ENCODE results near the gene RHEB.

The RHEB gene

GRCh38 chr7:151435103-151435916 lies 84.4 kb downstream of the RHEB start:
- Histone ChIP-seq H3K4me1 (peaks cover 20 to 38% (median 28%) of the 10 kb centered on the region in 10 experiments), H3K4me3 (no peak overlapping the region), H3K9me3 (replicated peaks in 1 of 11) (no peaks in the 10 kb centered on the region), H3K36me3 (no peaks in the 10 kb centered on the region), H3K27ac (no peak overlapping the region), H4K20me1 (peaks cover 0 to 2% (median 0%) of the 10 kb centered on the region in 11 experiments; a peak in 2 of 22 replicates), H3K4me2 (no peak overlapping the region), H3K27me3 (peaks cover 15 to 25% (median 19%) of the 10 kb centered on the region in 11 experiments; a peak in 21 of 22 replicates), H3K9ac (no peak overlapping the region)
- no peak for TF ChIP-seq Cebpa-rat (IDR thresholded peaks at IDR 0.05)

DNA sequence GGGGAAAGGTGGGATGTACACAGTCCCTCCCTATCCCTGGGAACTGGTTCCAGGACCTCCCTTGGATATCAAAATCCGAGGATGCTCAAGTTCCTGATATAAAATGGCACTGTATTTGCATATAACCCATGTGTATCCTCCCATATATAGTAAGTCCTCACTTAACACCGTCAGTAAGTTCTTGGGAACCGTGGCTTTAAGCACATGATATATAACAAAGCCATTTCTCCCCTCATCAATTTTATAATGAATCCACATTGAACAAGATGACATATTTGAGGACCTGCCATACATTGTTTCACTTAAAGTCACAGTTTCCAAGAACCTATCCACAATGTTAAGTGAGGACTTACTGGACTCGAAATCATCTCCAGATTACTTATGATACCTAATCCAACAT lies 85.1 kb downstream of the RHEB start:
- Histone ChIP-seq H3K9me3 (replicated peaks in 1 of 11) (no peaks in the 10 kb centered on the region), H3K27me3 (peaks cover 7 to 17% (median 11%) of the 10 kb centered on the region in 11 experiments; a peak in 21 of 22 replicates), H3K9ac (no peak overlapping the region), H3K27ac (no peak overlapping the region), H3K4me2 (no peak overlapping the region), H4K20me1 (no peaks in the 10 kb centered on the region; a peak in 1 of 22 replicates), H3K36me3 (no peaks in the 10 kb centered on the region), H3K4me3 (no peak overlapping the region), H3K4me1 (peaks cover 19 to 39% (median 29%) of the 10 kb centered on the region in 10 experiments)
- TF ChIP-seq Cebpa-rat (IDR thresholded peaks at IDR 0.05): no peak

DNA sequence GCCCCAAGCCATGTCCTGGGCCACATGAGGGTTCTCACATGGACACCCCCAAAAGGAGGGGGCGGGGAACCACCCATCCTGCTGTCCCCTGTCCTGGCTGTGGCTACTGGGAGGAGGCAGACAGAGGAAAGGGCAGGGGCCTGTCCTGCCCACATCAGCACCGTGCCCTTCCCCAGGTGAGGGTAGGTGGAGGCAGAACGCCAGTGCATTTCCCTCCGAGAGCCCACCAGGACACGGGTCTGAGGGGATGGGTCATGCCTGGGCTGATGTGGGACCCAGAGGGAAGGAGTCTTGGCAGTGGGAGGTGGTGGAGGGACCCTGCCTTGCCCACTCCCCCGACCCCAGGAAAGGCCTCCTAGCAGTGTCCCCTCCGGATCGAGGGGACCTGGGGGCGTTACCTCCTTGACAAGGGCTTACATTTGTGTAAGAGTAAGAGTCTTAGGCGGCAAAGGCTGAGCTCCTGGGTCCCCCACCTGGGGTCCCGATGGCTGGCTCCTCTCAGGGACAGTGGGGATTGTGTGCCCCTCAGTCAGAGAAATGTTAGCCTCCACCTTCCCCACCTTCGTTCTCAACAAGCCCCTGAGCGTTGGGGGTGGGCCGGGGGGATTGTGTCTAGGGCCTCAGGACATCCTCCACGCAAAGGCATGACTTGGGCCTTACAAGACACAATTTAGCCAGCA lies 85.8 kb downstream of the RHEB start:
- Histone ChIP-seq H3K9ac (no peak overlapping the region), H3K9me3 (replicated peaks in 1 of 11) (no peaks in the 10 kb centered on the region), H3K4me3 (no peak overlapping the region), H3K27ac (no peak overlapping the region), H3K4me2 (peak overlapping the region in 6 of 11 experiments; percentile 53 to 73 (median 58); a peak in 8 of 22 replicates), H3K4me1 (peaks cover 15 to 39% (median 31%) of the 10 kb centered on the region in 10 experiments), H4K20me1 (no peaks in the 10 kb centered on the region; a peak in 1 of 22 replicates), H3K27me3 (peaks cover under 1 to 10% (median 5%) of the 10 kb centered on the region in 11 experiments; a peak in 18 of 22 replicates), H3K36me3 (no peaks in the 10 kb centered on the region)
- TF ChIP-seq Cebpa-rat (IDR thresholded peaks at IDR 0.05): no peak

DNA sequence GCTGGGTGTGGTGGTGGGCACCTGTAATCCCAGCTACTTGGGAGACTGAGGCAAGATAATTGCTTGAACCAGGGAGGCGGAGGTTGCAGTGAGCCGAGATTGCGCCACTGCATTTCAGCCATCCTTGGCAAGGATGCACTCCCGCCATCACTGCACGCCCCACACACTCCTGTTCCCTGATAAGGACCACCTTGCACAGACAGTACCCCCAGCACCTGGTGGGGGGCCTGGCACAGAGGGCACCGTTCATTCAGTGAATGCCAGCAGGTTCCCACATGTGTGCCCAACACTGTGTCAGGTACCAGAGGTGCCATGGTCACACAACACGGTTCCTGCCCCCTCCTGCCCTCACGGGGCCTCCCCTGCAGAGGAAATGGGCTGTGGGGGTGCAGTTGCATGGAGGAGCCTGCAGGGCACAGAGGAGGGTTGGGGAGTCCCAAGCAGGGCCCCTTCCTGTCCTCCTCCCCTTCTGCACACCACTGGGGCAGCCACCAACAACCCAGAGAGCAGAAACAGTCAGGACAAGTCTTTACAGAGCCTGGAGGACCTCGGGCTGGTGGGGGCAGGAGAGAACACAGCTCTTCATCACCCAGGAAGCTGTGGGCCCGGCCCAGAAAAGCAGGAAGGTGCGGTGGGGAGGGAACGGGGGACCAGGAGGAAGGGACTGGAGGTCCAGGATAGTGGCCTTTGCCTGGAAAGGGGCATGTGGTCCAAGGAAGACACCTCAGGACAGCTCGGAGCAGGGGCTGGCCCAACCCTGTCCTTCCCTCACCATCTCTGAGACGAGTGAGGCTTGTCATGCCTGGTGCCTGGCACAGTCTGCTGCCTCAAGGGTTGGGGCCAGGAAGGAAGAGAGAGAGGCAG lies 86.8 kb downstream of the RHEB start:
- Histone ChIP-seq H3K27ac (peak overlapping the region in 1 of 11 experiments; percentile 12; a peak in 2 of 22 replicates), H3K27me3 (peaks cover 0 to under 1% (median 0%) of the 10 kb centered on the region in 11 experiments; a peak in 2 of 22 replicates)
- no peak for TF ChIP-seq Cebpa-rat (IDR thresholded peaks at IDR 0.05)

GRCh38 chr7:151431768-151432311 lies 87.9 kb downstream of the RHEB start:
- H3K4me3 ChIP-seq: no peak overlapping the region
- H3K27ac ChIP-seq: no peak overlapping the region
- H3K9ac ChIP-seq: no peak overlapping the region
- H4K20me1 ChIP-seq: no peaks in the 10 kb centered on the region; a peak in 1 of 22 replicates
- H3K9me3 ChIP-seq (replicated peaks in 1 of 11): no peaks in the 10 kb centered on the region
- no peaks in the 10 kb centered on the region for H3K36me3 ChIP-seq
- no peak for TF ChIP-seq Cebpa-rat (IDR thresholded peaks at IDR 0.05)
- peak overlapping the region in 1 of 11 experiments; percentile 71; a peak in 1 of 22 replicates for H3K4me2 ChIP-seq
- no peaks in the 10 kb centered on the region for H3K27me3 ChIP-seq
- H3K4me1 ChIP-seq: peaks cover 20 to 47% (median 38%) of the 10 kb centered on the region in 10 experiments

More for the DNA sequence above, 86.8 kb downstream of the RHEB start:
- no peak overlapping the region for H3K9ac ChIP-seq
- H3K4me1 ChIP-seq: peaks cover 20 to 47% (median 38%) of the 10 kb centered on the region in 10 experiments
- H3K4me3 ChIP-seq: no peak overlapping the region
- no peaks in the 10 kb centered on the region; a peak in 1 of 22 replicates for H4K20me1 ChIP-seq
- peak overlapping the region; percentile 26 to 73 (median 55) for H3K4me2 ChIP-seq
- H3K36me3 ChIP-seq: no peaks in the 10 kb centered on the region
- no peaks in the 10 kb centered on the region for H3K9me3 ChIP-seq (replicated peaks in 1 of 11)

DNA sequence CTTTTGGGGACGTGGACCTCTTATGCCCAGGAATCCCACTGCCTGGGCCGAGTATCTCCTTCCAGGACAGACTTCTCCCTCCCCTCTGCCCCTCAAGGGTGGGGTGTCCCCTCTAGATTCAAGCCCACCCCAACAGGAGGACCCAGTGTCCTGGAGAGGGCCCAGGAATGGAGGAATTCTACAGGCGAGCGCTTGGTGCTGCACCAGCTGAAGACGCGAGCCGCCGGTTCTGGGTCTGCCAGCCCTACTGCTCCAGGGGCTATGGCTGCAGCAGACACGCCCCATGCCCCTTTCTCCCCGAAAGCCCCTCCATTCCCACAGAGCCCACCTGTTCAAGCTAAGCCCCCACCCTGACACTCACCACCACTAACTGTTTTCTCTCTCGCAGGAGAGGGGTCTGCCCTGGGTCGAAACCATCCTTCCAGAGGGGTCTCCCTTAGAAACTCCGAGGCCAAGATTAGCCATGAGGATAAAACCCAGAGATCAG lies 88.4 kb downstream of the RHEB start:
- Histone ChIP-seq H3K4me2 (no peak overlapping the region), H3K4me1 (peaks cover 20 to 47% (median 38%) of the 10 kb centered on the region in 10 experiments)

DNA sequence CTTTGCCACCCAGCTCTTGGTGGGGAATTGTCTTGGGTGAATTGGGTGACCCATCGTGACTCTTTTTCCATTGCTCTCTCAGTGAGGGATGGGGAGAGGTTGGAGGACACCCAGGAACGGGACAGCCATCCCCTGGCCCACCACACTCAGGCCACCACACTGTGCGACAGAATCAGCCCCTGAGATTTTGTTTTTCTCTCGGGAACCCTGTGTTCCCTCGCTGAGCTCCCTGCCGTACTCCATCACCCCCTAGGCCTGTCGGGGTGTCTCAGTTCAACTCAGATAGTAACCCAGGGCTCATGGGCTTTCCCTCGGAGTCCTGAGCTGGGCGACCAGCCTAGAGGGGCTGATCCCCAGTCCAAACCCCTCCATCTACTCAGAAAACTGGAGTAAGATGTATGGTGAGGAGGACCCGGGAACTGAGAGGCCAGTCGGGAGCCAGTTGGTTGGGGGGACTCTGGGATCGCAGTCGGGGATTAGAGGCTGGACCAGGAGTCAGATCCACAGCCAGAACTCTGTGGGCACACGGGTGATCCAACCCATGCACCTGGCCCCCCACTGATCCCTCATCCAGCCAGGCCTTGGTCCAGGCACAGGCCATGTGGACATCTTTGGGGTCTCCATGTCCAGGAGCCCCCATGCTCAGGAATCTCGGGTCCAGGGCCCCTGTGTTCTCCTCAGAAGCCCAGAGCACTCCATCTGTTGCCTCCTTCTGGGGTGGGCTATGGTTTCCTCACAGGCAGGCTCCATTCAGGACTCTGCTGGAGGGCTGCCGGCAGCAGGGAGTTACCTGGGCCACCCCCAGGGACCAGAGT lies 89.1 kb downstream of the RHEB start:
- Histone ChIP-seq H3K4me1 (peaks cover 20 to 47% (median 38%) of the 10 kb centered on the region in 10 experiments), H3K27ac (no peak overlapping the region)

More for the DNA sequence above, 88.4 kb downstream of the RHEB start:
- Histone ChIP-seq H3K9me3 (replicated peaks in 1 of 11) (no peaks in the 10 kb centered on the region), H3K4me3 (no peak overlapping the region), H3K36me3 (no peaks in the 10 kb centered on the region), H3K27ac (no peak overlapping the region), H3K9ac (no peak overlapping the region), H4K20me1 (no peaks in the 10 kb centered on the region; a peak in 1 of 22 replicates), H3K27me3 (no peaks in the 10 kb centered on the region)
- TF ChIP-seq Cebpa-rat (IDR thresholded peaks at IDR 0.05): no peak

More for the DNA sequence above, 89.1 kb downstream of the RHEB start:
- Histone ChIP-seq H3K27me3 (no peaks in the 10 kb centered on the region), H3K9ac (0 out of 22 replicates have a peak overlapping the region, but pooled peaks of 1 of the 11 experiments have one; percentile 27), H3K4me2 (peak overlapping the region; percentile 36 to 88 (median 62)), H4K20me1 (no peaks in the 10 kb centered on the region; a peak in 1 of 22 replicates), H3K4me3 (no peak overlapping the region), H3K36me3 (no peaks in the 10 kb centered on the region), H3K9me3 (replicated peaks in 1 of 11) (no peaks in the 10 kb centered on the region)
- no peak for TF ChIP-seq Cebpa-rat (IDR thresholded peaks at IDR 0.05)

All from BLaER1 treated with 17β-estradiol and CSF1 and Interleukin-3, amounts not matched to agents 10 nM and 100 nM (cell line).